GM19193 (cell line): ENCODE measurements around the gene MCCC1.

Source experiments
- POLR2A ChIP-seq: IDR thresholded peaks from 4 replicates; pipeline ENCODE4 v1.6.1; 2011; ENCODE audit not compliant: insufficient read depth, insufficient read length; ENCODE audit errors: extremely low read depth

The MCCC1 gene

DNA sequence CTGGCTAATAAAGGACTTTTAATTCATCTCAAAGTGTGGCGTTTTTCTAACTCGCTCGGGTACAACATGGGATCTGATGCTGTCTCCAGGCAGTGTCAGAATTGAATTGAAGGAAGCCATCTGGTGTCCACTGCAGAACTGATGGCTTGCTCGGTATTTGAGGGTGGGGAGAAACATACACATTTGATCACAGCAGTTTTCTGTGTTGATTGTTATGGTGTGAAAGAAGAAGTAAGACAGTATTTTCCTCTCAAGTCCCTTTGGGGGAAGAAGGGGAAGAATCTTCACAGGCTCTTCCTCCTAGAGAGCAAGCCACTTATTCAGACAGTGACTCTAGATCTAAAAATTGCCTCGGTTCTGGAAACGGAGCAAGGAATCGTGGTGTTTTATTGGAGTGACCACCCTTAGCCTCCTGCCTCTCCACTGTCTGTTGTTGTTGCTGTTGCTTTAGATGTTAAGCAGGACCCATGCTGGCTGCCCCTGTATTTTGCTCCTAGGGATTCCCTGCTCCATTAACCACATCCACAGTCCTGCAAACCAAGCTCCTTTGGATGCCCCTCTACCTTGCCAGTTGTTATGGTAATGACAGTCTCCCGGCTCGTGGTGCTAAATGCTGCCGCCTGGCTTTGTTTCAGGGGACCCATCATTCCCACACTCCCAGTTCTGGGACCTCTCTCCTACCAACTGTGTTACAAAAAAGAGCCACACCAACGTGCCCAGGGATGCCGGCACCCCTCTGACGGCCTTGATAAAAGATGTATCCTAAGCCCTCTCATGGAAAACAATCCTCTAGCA, 15.3 kb upstream of the MCCC1 start:
- no peak for TF ChIP-seq POLR2A

DNA sequence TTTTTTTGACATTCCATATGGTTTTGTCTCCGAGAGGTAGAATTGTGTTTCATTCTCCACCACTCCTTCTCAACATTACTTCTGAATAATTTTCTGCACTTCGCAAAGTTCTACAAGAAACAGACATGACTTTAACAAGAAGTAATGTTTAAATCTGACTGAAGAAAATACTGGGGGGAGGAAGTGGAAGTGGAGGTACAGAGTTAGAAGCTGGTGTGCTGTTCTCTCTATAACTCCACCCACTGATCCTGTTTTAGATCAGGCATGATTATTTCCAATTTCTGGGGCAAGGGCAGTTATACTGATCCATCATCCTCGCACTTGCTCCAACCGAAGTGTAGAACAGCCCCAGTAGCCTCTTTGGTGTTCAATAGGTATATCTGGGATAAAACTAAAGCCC, 9.2 kb upstream of the MCCC1 start:
- no peak for TF ChIP-seq POLR2A

DNA sequence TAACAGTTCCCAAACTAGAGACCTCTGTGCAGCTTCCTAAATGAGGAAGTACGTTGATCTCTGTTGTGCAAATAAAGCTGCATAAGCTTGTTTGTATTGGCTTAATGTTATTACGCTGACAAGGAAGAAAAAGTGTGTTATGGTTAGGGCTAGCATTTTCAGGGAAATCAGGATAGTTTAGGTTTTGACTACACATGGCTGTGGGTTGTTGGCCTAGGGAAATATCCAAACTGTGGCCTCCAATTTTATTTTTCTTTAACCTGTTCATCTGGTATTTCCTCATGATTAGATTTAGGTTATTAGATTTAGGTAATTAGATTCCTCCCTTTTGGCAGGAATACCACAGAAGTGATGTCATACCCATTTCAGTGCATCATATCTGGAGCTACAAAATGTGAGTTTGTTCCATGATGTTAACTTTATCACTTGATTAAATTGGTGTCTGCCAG, 8.7 kb upstream of the MCCC1 start:
- no peak for TF ChIP-seq POLR2A

DNA sequence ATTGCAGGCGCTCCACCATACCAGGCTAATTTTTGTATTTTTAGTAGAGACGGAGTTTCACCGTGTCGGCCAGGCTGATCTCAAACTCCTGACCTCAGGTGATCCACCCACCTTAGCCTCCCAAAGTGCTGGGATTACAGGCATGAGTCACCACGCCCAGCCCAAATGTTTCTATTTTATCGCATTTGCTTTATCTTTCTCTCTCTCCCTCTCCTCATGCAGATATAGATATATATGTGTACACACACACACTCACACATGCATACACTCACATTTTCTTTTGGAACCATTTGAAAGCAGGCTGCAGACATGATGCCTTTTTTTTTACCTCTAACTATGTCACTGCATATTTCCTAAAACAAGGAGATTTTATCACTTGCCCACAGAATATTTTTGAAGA, 7.3 kb upstream of the MCCC1 start:
- no peak for TF ChIP-seq POLR2A

DNA sequence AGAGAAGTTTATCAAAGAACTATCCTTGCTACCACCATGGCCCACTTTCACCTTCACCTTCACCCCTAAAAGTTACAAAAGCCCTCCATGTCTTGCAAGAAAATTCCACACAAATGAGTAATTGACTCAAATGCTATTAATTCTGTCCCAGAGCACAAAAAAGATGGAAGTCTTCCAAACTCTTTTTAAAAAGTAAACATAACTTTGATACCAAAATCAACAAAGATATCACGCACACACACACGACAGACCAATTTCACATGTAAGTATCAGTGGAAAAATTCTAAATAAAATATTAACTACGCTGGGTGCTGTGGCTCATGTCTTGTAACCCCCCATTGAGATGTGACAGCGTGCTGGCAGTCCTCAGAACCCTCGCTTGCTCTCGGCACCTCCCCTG, 1.1 kb upstream of the MCCC1 start:
- no peak for TF ChIP-seq POLR2A

DNA sequence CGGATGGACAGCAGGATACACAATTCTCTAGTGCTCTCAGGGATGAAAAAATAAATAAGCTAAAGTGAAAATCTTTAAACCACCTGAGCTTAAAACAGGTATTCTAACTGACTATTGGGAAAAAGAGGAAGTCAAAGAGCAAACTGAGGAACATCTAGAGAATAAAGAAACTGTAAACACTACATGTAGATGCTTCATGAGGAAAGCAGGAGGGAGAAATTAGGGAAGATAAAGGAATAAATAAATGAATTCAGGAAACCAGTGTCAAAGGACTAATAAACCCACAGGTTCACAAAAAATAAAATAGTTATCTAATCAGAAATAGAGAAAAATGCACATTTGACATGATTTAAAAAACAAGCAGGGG, 525 bp upstream of the MCCC1 start:
- TF ChIP-seq POLR2A, result no peak

DNA sequence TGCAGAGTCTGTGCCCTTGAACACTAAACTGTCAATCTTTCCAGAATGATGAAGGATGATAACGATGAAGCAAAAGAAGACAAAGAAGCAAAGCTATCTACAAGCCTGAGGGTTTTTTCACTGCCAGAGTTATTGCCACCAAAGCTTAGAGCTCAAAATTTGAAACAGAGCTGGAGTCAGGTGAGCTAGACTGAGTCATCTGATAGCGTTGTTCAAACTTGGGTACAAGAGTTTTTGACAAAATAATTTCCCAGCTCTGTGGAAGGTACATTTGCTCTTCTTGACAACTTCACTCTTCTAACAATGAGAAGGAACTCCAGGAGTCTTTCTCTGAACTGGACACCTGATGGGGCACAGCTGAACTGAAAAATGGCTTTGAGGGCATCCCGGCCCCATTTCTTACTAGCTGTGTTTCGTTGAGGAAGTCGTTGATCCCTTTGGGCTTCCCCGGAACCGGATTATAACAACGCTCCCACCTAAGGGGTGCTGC, 715 bp downstream of the MCCC1 start:
- no peak for TF ChIP-seq POLR2A

DNA sequence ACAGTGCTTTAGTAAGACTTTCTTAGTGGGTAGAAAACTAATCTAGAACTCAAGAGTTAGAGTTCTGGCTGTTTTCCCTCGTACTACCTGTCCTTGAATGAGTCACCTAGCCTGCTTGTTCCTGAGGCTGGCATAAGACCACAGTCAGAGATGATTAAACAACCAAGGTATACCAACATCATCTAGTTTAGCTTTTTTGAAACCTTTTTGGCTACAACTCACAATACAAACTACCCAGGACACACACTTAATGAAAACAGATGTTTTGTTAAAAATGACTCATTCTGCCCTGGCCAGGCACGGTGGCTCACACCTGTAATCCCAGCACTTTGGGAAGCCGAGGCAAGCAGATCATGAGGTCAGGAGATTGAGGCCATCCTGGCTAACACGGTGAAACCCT, 4.6 kb downstream of the MCCC1 start:
- TF ChIP-seq POLR2A, result no peak

DNA sequence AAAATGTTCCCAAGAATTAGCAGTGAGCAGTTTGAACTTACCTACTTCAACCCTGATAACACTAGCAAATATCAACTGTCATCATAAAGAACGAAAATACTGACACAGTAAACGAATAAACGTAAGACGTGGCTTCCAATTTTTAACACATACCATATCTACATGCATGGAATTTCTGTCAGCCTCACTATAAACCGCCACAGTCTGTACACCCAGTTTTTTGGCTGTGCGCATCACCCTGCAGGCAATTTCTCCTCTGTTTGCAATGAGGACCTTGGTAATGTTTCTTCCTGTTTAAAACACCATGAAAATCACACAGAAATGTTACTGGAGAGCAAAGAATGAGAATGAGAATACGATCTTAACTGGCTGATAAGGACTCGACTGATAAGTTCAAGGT, 7.0 kb downstream of the MCCC1 start:
- TF ChIP-seq POLR2A, result no peak

DNA sequence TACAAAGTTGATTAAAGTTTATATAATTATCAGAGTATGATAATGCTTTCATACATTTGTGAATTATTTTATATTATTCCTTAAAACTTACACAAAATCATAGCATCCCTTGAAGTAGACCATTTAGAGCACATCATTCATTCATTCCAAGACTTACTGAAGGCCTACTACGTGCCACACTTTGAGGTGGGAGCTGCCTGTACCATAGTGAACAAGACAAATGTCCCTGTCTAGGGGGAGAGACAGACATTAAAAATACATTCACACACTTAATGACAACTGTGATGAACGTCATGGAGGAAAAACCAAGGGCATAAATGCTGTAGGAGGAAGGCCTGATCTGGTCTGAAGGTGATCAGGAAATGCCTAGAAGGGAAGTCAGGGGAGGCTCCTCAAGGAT, 12.1 kb downstream of the MCCC1 start:
- TF ChIP-seq POLR2A, result no peak

DNA sequence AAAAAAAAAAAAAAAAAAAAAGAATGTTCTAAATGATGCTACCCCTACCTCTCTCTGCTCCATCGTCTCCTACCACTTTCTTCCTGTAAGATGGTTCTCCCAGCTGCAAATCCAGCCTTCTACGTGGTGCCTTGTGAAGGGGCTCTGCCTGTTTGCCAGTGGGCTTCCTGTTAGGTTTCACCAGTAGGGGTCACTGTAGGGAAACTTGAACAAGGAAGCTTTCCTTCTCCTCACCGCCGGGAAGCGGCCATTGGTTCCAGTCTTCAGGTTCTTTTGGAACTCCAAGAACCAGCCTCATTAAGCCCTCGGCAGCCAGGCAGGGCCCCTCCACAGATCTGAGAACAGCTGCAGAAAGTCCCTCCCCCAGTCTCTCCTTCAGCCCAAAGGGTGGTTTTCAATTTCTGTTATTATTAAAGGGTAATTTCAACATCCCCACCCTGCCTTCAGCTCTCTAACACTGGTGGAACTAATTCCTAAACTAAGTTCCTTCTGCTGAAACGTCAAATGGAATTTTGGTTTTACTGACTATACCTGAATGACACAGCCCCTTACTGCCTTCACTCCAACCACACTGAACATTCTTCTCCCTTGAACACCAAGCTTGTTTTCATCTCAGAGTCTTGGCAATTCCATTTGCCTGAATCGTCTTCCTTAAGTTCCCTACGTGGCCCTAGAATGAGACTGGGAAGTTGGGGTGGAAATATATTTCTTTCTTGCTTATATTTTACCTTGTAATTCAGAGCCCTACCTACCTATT, 13.5 kb downstream of the MCCC1 start:
- TF ChIP-seq POLR2A, result no peak

DNA sequence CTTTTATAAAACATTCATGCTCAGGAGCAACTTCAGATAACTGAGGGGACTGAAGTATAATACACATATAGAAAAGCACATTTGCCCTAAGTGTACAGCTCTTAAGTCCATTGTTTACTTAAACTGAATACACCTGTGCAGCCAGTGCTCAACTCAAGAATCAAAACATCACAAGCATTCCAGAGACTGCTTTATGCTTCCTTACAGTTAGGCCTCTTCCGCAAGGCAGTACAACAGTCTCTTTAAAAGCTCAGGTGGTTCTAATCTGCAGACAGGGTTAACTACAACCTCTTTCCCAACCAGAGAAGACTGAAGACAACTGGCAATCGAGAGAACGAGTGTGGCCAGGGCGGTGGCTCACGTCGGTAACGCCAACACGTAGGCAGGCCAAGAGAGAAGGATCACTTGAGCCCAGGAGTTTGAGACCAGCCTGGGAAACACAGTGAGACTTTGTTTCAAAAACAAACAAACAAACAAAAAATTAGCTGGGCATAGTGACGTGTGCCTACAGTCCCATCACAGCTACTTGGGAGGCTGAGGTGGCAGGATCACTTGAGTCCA, 16.9 kb downstream of the MCCC1 start:
- no peak for TF ChIP-seq POLR2A

DNA sequence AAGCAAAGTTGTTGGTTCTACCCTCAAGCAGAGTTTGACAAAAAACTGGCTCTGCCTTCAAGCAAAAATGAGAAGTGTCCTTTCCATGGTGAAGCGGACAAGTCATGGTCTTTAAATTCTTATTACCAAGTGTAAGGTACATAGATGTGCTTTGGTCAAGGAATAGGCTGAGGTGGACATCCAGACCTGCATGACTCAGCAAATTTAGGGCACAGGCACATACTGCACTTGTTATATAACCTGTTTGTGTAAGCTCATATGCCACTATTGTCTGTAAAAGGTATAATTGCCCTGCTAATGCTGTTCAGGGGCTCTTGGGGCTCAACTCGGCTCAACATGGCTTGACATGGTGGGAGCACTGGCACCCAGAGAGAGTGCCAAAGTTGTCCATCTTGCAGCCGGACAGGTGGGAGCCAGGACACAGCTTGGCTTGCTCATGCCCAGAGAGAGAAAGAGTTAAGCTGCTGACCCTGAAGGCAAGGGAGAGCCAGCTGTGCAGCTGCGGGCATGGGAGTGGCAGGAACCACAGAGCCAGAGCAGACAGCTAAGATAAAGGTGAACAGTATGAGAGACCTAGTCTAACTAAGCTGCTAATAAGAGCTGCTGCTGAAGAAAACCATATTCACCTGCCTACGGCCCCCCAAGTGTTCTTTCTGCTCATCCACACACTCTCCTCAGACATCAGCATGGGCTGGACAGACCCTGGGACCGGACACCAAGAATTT, 17.7 kb downstream of the MCCC1 start:
- no peak for TF ChIP-seq POLR2A

DNA sequence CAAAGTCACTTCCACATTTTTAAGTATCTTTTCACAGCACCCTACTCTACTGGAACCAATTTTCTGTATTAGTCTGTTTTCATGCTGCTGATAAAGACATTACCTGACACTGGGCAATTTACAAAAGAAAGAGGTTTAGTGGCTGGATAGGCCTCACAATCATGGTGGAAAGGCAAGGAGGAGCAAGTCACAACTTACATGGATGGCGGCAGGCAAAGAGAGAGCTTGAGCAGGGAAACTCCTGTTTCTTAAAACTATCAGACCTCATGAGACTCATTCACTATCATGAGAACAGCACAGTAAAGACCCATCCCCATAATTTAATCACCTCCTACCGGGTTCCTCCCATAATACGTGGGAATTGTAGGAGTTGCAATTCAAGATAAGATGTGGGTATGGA, 18.7 kb downstream of the MCCC1 start:
- TF ChIP-seq POLR2A, result no peak

DNA sequence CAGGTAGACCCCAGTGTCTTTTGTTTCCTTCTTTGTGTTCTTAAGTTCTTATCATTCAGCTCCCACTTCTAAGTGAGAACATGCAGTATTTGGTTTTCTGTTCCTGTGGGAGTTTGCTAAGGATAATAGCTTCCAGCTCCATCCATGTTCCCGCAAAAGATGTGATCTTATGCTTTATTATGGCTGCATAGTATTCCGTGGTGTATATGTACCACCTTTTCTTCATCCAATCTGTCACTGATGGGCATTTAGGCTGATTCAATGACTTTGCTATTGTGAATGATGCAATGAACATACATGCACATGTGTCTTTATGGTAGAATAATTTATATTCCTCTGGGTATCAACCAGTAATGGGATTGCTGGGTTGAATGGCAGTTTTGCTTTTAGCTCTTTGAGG, 24.4 kb downstream of the MCCC1 start:
- TF ChIP-seq POLR2A, result no peak
